ENCODE results near the gene CCNY.

The CCNY gene

DNA sequence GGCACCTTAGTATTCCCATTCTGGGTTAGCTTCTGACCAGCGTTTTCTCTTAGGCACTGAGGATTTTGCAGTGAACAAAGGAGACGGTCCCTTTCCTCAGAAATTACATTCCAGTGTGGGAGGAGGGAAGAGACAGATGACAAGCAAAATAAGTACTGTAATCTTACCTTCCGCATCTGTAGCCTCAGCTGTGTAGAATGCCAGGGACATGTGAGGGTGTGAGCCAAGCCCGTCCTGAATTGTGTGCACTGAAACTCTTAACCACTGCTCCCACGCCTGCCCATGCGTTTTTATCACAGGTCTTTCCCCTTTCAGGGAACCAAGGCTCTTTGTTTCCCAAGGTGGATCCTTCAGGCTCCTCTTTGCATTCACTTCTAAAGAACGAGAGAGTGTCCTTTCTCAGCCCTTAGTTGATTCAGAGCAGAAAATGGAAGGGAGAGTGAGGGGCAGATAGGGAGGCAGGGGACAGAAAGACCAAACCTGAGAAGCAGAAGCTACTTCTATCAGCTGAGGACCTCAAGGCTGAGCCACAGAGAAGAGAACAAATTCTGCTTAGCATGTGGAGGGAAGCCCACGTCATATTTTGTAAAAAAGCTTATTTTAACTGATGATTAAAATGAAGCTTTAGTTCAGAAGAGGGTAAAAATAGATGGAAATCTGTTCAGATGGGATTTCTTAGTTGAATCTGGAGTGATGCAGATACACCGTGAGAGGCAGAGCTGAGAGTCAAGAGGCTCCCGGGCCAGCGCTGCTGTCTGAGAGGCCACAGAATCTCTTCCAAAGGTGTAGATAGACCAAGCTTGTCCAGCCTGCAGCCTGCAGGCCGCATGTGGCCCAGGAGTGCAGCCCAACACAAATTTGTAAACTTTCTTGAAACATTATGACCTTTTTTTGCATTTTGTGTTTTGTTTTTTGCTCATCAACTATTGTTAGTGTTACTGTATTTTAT lies 122.5 kb downstream of the CCNY start:
- DNase-seq, result no peak

- no peak for DNase-seq
Observed at GRCh38 chr10:35459449-35459847, 123.1 kb downstream of the CCNY start.

DNA sequence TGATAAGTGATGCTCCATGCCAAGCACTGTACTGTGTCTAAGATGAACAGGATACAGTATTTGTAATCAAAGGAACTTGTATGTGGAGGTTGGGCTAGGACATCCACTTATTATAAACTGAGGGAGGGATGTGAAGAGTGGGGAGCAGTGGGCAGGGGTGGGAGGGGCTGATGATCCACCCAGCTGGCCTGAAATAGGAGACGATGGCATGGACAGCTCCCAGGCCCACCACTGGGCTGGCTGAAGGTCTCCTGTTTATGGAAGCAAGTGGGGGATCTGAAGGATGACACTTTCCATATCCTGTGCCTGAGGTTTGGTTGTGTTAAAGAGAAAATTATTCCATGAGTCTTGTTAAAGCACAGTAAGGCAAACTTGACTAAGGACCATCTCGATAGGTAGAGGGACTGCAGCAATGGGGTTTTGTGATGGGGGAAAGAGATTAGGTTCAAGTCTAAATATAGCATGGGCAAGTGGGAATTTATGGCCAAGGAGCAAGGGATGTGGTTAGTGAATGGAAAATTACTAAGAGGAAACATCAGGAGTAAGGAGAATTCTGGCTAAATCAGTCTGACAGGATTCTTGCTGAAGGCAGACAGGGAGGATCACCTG lies 124.6 kb downstream of the CCNY start:
- DNase-seq, result no peak

GRCh38 chr10:35462491-35462934 lies 126.2 kb downstream of the CCNY start:
- DNase-seq, result no peak

- no peak for DNase-seq
Observed at GRCh38 chr10:35463105-35463867, 127.0 kb downstream of the CCNY start.

DNA sequence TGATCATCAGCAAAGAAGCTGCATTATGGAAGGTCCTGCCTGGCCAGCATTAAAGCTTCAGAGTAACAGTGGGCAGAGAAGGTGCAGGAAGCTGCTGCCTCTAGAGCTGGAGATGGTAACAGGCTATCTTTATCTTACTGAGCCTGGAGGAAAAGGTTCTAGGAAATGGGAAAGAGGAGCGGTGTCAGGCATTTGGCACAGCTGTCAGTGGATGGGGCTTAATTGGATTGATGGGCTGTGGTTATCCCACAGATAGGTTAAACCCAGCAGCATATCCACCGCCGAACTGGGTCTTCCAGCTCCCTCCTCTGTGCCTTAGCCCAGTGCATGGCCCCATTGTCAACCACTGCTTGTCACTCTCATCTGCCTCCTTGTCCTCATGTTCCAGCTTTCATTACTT lies 127.6 kb downstream of the CCNY start:
- no peak for DNase-seq

GRCh38 chr10:35464825-35465456 lies 128.6 kb downstream of the CCNY start:
- no peak for DNase-seq

GRCh38 chr10:35465673-35466072 lies 129.4 kb downstream of the CCNY start:
- no peak for DNase-seq

DNA sequence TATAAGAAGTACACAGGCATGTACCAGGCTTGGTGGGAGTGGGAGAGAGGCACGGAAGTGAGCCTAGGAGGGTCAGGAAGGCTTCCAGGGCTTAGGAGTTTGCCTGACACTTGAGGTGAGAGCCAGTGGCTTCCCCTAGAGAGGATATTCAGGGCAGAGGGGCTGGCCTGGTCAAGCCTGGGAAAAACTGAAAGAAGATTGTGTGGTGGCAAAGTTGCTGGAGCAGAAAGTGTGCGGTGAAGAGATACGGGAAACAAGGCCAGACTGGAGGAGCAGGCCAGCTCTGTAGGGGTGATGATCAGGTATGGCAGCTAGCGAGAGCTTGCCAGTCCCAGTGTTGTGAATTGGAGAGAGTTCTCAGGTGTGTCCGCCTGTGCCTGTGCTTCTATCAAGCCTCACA lies 129.9 kb downstream of the CCNY start:
- no peak for DNase-seq

- no peak for DNase-seq
Observed at GRCh38 chr10:35466661-35467060, 130.4 kb downstream of the CCNY start.

DNA sequence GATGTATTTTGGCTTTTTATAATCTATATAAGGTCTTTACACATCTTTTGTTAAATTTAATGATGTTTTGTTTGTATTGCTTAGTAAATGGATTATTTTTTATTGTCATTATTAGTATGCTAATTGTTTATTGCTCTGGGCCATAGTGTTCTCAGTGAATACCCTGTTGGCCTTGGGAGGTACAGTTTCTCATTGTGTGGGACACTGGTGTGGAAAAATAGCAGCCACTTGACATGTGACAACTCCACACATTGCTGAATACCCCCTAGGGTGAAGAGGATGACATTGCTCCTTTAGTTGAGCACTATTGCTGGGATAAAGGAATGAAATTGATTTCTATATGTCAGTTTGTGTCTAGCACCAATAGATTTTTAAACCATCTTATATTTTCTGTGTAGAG lies 130.9 kb downstream of the CCNY start:
- no peak for DNase-seq

DNA sequence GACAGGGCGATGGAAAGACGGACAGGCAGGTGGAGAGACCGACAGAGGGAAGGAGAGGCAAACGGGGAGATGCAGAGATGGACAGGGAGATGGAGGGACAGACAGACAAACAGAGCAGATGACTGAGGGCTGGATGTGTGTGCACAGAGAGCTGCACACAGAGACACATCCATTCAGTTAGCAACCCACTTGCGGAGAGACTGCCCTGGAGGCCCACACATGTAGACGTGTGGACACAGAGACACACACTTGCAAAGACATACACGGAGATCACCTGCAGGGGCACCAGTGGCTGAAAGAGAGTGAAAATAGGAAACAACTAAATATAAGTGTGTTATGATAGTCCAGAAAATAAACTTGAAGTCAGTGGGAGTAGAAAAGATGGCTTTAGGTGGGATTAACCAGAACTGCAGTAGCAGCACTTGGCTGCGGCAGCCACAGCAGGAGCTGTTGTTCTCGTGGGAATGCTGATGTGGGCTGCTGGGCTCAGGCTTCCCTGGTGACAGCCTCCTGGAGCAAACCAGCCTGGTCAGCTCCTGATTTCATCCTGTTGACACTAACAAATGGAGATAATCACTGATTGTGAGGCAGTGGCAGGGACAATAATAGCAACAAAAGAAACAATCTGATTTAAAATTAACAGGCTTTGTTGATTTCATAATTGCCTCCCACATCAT lies 134.1 kb downstream of the CCNY start:
- no peak for DNase-seq

DNA sequence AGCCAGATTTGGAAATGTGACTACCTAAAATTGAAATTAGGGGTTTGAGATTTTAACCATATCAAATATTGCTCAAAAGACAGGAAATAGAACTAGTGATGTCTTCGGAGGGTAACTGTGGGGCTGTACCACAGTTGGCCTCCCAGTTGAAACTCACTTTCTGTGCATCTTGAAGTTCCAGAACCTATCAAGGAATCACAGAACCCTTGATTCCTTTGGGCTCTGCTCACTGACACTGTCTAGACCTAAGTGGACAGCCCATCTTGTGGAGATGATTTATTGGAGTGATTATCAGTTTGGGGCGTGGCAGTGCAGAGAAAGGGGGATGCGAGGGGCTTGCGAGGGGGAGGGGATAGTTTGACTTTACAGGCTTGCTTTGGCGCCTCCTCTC lies 134.6 kb downstream of the CCNY start:
- no peak for DNase-seq

DNA sequence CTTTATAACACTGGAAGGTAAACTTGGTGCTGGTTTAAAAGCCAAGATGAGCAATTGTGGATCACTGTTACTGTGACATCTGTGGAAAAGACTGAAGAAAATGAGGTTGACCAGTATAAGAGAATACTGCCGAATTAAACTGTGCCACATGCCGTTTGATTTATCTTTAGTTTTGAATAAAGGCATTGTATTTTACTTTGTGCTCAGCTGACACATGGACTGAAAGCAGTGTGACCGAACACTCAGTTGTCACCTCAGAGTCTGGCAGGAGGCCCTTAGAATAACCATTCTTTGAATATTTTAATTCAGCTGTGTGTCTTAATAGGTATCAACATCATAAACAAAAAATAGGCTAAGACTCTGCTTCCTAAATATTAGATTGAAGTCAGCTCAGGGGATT lies 135.1 kb downstream of the CCNY start:
- DNase-seq, result no peak

DNA sequence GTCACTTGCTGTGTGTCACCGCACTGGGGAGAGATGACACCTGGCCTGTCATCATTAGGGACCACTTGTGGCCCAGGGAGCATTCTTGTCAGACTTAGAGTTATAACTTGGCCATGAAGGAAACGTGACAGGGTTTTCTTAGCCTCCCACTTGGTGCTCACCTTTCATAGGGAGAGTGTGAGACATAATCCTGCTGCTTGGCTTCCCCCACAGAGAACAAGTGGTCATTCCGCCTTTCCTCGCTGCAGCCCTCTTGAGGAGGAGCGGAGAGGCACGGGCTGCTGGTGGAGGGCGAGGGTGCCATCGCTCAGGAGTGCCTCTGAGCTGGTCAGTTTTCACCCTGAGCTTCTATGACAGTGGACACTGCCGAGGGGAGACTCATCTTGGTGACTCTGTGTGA lies 143.8 kb downstream of the CCNY start:
- DNase-seq, result no peak

GRCh38 chr10:35481413-35481812 lies 145.1 kb downstream of the CCNY start:
- no peak for DNase-seq

DNA sequence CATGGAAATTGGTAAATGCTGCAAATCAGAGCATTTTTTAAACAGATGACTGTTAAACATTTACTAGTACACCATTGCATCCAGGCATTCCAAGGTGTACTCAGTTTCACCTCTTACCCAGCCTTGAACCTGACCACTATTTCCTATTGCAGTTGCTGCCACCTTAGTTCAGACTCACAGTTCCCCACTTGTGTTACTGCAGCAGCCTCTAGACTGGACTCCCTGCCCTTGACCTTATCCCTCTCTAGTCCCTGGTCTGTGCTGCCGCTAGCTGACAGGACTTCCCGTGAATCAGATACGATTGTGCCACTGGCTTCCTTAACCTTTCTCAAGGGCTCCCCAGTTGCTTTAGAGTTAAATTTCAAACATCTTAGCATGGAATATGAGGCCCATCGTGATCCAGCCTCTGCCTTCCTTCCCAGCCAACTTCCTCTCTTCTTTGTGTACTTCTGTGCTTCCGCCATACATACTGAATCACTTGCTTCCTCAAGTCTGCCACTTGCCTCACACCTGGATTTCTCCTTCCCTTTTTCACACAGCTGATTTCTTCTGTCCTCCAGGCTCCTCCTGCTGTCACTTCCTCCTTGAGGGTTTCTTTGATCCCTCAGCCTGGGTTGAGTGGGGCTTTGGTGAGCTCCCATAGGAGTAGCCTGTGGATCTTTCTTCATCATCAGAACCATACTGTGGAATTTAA lies 150.1 kb downstream of the CCNY start:
- DNase-seq, result no peak

GRCh38 chr10:35487336-35488034 lies 151.2 kb downstream of the CCNY start:
- no peak for DNase-seq

DNA sequence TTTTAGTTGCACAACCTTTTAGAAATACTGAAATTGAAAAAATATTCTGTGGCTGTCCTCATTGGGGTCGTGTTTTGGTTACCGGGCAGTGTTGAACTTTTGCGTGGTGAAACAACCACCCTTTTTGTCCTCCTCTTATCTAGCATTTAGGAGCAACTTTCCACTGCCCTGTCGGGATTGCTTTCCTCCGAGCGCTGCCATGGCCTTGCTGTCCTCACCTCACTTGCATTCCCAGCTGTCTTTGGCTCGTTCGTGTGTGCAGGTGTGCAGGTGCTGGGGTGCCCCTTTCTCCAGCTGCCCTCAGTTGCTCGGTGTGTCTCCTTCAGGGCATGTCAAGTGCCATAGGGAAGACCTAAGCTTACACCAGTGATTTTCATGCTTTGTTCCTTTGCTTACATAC lies 151.9 kb downstream of the CCNY start:
- DNase-seq, result no peak

GRCh38 chr10:35492386-35493195 lies 156.3 kb downstream of the CCNY start:
- no peak for DNase-seq

Measured in NCI-H446 treated with DMSO at 0.1 percent for 48 hours (cell line).